GM18870 (cell line): Measurements from ENCODE around the gene TXNRD1.
"Not testable (repeated sequence)": the region's sequence is repeated elsewhere in the genome, so short reads cannot be mapped to it uniquely, and the experiment has no call there.

Experiments
- ATAC-seq: cut with Tn5 transposase; IDR thresholded peaks from one replicate; pipeline ENCODE4 v1.9.1; 2021; ENCODE audit warnings: moderate library complexity; ENCODE audit not compliant: unreplicated experiment

Gene TXNRD1

GRCh38 chr12:104360983-104361707, 145.6 kb downstream of the TXNRD1 start:
- ATAC-seq = no peak

GRCh38 chr12:104365921-104366410, 150.4 kb downstream of the TXNRD1 start:
- no peak for ATAC-seq

DNA sequence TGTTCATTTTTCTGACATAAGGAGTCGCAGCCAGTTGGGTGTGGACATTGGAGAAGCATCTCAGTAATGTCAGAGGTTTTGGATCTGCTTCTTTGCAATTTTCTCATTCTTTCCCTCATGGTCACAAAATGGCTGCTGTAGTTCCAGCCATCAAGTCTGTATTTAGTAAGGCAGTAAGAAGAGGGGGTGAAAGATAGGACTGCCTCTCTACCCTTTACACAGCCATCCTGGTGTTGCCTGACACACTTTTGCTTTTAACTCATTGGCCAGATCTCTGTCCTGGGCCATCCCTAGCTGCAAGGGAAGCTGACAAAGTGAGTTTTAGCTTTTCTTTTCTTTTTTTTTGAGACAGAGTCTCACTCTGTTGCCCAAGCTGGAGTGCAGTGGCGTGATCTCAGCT, 154.1 kb downstream of the TXNRD1 start:
- ATAC-seq = no peak

DNA sequence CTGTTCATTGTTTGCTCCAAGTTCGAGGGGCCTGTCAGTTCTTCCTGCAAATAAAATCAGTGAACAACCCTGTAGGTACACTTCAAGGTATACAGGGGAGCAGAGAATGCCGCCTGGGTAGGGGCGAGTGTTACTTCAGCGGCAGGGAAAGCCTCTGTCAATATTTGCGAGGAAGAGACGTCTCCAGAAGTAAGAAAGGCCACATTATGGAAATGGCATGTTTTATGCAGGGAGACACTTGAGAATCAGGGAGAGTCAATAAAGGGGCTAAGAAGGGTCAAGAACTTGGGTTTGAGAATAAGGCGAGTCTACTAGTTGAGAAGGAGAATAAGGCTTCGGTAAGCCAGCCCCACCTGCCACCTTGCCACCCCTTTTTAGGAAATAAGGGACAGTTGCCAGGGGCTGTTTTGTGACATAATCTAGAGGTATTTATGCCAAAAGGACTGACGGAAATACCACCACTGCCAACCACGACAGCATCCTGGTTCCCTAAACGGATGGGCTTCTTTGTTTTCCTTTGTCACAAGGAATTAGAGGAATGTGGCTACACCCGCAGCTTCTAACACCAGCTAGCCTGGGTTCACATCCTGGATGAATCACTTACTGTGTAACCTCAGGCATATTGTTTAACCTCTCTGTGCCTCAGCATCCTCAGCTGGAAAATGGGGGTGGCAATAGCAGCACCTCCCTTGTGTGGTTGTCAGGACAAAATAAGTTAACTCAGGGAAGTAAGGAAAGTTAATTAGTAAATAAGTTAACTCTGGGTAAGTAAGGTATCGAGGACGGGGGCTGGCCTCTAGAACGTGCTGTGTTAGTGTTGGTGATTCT, 155.7 kb downstream of the TXNRD1 start:
- no peak for ATAC-seq

- ATAC-seq = no peak
These were observed 156.6 kb downstream of the TXNRD1 start for GRCh38 chr12:104372061-104372720.

GRCh38 chr12:104372721-104373335, 157.2 kb downstream of the TXNRD1 start:
- no peak for ATAC-seq

GRCh38 chr12:104374071-104374470, 158.5 kb downstream of the TXNRD1 start:
- no peak for ATAC-seq

DNA sequence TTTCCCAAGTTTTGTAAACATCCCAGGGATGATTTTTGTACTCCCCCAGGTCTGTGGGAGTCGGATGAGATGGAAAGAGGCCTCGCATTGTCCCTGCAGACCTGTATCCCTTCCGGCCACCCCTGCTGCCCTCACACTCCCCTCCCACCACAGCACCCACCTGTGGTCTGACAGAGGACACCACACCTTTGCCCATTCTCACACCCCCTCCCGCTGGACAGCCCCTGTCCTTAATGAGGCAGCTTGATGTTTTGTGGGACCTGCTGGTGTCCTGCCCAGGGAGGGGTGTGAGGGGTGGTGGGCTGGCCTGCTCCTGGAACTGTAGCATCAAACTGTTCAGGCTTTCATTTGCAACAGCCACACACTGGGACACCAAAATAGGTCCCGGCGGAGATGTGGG, 159.2 kb downstream of the TXNRD1 start:
- ATAC-seq = no peak

DNA sequence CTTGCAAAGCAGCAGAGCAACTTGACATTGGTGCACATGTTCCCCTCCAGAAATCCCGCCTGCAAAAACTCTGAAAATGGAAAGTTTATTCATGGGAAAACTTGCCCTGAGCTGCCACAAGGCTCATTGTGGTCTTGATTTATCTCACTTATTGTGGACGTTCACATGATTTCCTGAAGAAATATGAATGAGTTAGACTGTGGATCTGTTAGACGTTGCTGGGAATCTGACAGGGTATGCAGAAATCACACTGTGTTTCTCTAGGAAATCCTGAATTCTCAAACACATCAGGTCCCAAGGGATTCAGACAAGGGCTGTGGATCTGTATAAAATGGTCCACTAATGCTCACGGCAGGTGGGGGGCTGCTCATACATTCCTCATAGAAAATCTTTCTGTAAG, 160.2 kb downstream of the TXNRD1 start:
- ATAC-seq = no peak

- no peak for ATAC-seq
These were observed 161.3 kb downstream of the TXNRD1 start for GRCh38 chr12:104376650-104377513.

DNA sequence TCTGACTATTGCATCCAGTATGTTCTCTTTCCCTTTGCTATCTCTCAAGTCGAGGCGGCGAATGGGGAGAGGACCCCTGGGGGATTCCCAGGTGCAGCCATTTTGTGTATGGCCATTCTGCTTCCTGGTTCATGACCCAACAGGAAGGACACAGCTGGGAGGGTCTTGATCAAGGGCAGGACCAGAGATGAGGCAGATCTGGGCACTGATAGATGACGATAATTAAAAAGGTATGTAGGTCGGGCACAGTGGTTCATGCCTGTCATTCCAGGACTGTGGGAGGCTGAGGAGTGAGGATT, 161.9 kb downstream of the TXNRD1 start:
- no peak for ATAC-seq

DNA sequence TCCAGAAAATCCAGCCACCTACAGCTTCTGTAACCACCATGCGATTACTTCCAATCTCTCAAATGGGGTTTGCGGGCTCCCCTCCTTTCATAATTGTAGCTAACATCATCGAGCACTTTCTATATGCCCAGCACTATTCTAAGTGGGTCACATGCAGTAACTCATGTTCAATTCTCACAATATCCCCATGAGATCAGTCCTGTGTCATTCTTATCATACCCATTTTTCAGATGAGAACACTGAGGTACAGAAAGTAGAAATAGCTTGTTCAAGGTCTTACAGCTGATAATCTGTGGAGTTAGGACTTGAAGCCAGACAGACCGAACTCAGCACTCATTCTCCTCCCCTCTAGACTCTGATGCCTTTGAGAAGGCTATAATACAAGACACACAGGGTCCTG, 162.8 kb downstream of the TXNRD1 start:
- ATAC-seq = no peak

- ATAC-seq = no peak
These were observed 165.8 kb downstream of the TXNRD1 start for GRCh38 chr12:104381341-104381730.

GRCh38 chr12:104381731-104382480, 166.3 kb downstream of the TXNRD1 start:
- no peak for ATAC-seq

DNA sequence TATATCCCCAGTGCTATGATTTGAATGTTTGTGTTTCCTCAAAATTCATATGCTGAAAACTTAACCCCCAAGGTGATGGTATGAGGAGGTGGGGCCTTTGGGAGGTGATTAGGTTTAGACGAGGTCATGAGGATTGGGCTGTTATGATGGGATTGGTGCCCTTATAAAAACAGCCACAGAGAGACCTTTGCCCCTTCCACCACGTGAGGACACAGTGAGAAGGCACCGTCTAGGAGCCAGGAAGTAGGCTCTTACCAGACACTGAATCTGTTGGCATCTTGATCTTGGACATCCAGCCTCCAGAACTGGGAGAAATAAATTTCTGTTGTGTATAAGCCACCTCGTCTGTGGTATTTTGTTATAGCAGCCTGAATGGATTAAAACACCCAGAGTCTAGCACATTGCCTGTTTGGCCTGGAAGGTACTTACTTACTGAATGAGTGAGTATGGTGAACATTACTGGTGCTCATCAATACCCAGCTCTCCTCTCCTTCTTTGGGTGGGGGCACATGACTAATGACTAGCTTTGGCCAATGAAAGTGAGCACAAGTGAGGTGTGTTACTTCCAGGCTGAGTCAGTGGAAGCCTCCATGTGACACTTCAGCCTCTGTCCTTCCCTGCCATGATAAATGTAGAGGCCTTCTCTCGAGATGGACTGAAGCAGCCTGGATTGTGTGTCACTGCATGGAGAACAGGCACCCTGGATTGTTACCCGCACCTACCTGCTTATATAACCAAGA, 168.7 kb downstream of the TXNRD1 start:
- no peak for ATAC-seq

GRCh38 chr12:104385510-104385909, 169.9 kb downstream of the TXNRD1 start:
- no peak for ATAC-seq

- no peak for ATAC-seq
These were observed 170.9 kb downstream of the TXNRD1 start for GRCh38 chr12:104386461-104386860.

GRCh38 chr12:104387190-104387589, 171.6 kb downstream of the TXNRD1 start:
- ATAC-seq = no peak

GRCh38 chr12:104394086-104394485, 178.5 kb downstream of the TXNRD1 start:
- not testable (repeated sequence) for ATAC-seq
